Measurements from ENCODE around the gene PLD4. TPM values are rescaled to one million over a fixed set of nuclear protein-coding genes. Genes with fewer than 3 reads are reported as not detected.
A peak's percentile ranks its signal among the peaks of the same experiment; 100 is the strongest.

The PLD4 gene
- total and polyA plus RNA-seq, 9 of the 15 experiments (the other 6 are each of a cell fraction or from before 2014, with no cell fraction given), result 0.18 to 0.24 TPM; not detected in 7

DNA sequence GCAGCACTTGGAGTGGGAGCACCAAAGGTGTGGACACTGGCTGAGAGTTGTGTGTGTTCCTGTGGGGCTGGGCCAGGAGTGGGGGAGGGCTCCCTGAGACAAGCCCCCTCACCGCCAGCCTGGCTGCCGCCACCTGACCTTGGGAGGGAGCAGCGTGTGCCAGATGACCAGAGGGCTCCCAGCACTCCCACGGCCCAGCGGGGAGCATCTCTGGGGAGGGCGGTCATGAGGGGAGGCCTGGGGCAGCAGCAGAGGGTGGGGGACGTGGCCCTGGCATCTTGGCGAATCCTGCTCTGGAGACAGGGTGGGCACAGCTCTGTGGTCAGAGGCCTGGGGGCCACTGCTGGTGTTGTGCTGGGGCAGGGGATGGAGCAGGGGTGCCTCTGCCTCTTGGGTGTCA, 48.9 kb upstream of the PLD4 start (continued):
- TF ChIP-seq, protein P1, sequence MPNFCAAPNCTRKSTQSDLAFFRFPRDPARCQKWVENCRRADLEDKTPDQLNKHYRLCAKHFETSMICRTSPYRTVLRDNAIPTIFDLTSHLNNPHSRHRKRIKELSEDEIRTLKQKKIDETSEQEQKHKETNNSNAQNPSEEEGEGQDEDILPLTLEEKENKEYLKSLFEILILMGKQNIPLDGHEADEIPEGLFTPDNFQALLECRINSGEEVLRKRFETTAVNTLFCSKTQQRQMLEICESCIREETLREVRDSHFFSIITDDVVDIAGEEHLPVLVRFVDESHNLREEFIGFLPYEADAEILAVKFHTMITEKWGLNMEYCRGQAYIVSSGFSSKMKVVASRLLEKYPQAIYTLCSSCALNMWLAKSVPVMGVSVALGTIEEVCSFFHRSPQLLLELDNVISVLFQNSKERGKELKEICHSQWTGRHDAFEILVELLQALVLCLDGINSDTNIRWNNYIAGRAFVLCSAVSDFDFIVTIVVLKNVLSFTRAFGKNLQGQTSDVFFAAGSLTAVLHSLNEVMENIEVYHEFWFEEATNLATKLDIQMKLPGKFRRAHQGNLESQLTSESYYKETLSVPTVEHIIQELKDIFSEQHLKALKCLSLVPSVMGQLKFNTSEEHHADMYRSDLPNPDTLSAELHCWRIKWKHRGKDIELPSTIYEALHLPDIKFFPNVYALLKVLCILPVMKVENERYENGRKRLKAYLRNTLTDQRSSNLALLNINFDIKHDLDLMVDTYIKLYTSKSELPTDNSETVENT (CRISPR knock-in tag; IDR thresholded peaks at IDR 0.05), result no peak
- TF ChIP-seq, protein P2, sequence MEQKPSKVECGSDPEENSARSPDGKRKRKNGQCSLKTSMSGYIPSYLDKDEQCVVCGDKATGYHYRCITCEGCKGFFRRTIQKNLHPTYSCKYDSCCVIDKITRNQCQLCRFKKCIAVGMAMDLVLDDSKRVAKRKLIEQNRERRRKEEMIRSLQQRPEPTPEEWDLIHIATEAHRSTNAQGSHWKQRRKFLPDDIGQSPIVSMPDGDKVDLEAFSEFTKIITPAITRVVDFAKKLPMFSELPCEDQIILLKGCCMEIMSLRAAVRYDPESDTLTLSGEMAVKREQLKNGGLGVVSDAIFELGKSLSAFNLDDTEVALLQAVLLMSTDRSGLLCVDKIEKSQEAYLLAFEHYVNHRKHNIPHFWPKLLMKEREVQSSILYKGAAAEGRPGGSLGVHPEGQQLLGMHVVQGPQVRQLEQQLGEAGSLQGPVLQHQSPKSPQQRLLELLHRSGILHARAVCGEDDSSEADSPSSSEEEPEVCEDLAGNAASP (IDR thresholded peaks at IDR 0.05), result no peak

DNA sequence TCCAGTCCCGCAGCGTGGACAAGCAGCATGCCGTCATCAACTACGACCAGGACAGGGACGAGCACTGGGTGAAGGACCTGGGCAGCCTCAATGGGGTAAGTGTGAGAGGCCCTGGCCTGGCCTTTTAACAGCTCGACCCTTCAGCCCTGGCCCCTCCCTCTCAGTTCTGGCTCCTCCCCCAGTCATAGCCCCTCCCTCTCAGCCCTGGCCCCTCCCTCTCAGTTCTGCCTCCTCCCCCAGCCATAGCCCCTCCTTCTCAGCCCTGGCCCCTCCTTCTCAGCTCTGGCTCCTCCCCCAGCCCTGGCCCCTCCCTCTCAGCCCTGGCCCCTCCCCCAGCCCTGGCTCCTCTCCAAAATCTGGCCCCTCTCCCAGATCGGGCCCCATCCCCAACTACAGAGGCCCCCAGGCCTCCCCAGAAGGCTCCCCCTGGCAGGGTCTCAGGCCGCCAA, 48.4 kb upstream of the PLD4 start:
- peak; percentile 53 to 91 (median 87) for DNase-seq (ENCODE audit: extremely low read depth in 1 of 4, low spot score in 3 of 4)
- H3K4me1 ChIP-seq (replicated peaks in 1 of 2; ENCODE audit: control insufficient read depth in 2 of 2, insufficient read depth in 2 of 2, low read length in 2 of 2), result peaks cover 0 to 59% of the 10 kb centered on the region in 2 experiments; a peak in 3 of 5 replicates
- no TSS peak for BruUV-seq (replicated peaks)
- H2AFZ ChIP-seq (ENCODE audit: low read depth, low read length), result no peak overlapping the region
- in situ Hi-C loops (cut with MboI), result no loop called here
- 20% methylated on average over 1 of the region's 8 CpGs for WGBS (ENCODE audit: insufficient coverage, low coverage, missing lambda C conversion rate)
- H3K4me3 ChIP-seq, result no peak overlapping the region
- no peaks in the 10 kb centered on the region for H3K9me3 ChIP-seq (replicated peaks; ENCODE audit: control insufficient read depth, insufficient read depth, low read depth, low read length)
- ChIA-PET CTCF (ENCODE audit: low intra/inter-chr PET ratio) (no interaction called here), POLR2A (interaction anchor here (0.5 to 0.7 kb wide), 3 partner anchors 85 to 333 kb away, joined by 3 read pairs; no protein-coding TSS in a partner anchor)
- no peak overlapping the region for H3K27ac ChIP-seq (ENCODE audit: extremely low read depth, low read depth, low read length)
- no peaks in the 10 kb centered on the region for H3K9me1 ChIP-seq (ENCODE audit: control insufficient read depth, insufficient read depth, low read length)
- H4K20me1 ChIP-seq (replicated peaks; ENCODE audit: control insufficient read depth, insufficient read depth, low read length), result no peaks in the 10 kb centered on the region
- H3K9ac ChIP-seq (ENCODE audit: insufficient read depth in 1 of 2, low read depth in 2 of 2, low read length in 2 of 2), result peak overlapping the region in 1 of 2 experiments; percentile 71; a peak in 2 of 4 replicates
- ATAC-seq, result peak; percentile 95
- H3K4me2 ChIP-seq (ENCODE audit: insufficient read depth, low read length), result no peak overlapping the region
- peak; percentile 92 for FAIRE-seq
- intact Hi-C loops (cut with micrococcal nuclease), result loop anchor here (10.0 kb wide), 1 partner anchor 111 kb away; no protein-coding TSS in a partner anchor
- H3K36me3 ChIP-seq (ENCODE audit: control insufficient read depth, insufficient read depth, low read length), result peaks cover 5% of the 10 kb centered on the region; the same call in 2 of the 3 replicates
- H3K79me2 ChIP-seq (ENCODE audit: control insufficient read depth, insufficient read depth, low read length), result no peaks in the 10 kb centered on the region; the same call in 2 of the 3 replicates
- TF ChIP-seq NFIC (IDR thresholded peaks at IDR 0.05) (peak; percentile 93), ATF7 (IDR thresholded peaks at IDR 0.05) (no peak), FIP1L1 (IDR thresholded peaks at IDR 0.05; ENCODE audit: low read depth, low read length, poor library complexity, severe bottlenecking) (no peak), ZNF445 (CRISPR knock-in tag; IDR thresholded peaks at IDR 0.05; ENCODE audit: low read depth) (no peak), NUFIP1 (IDR thresholded peaks at IDR 0.05; ENCODE audit: partially characterized antibody) (no peak), CBX5 (IDR thresholded peaks at IDR 0.05; ENCODE audit: borderline replicate concordance, low read depth) (no peak), LEF1 (IDR thresholded peaks at IDR 0.05) (no peak), ZNF253 (CRISPR knock-in tag; conservative IDR thresholded peaks at IDR 0.05) (no peak)
- TF ChIP-seq, protein P3, sequence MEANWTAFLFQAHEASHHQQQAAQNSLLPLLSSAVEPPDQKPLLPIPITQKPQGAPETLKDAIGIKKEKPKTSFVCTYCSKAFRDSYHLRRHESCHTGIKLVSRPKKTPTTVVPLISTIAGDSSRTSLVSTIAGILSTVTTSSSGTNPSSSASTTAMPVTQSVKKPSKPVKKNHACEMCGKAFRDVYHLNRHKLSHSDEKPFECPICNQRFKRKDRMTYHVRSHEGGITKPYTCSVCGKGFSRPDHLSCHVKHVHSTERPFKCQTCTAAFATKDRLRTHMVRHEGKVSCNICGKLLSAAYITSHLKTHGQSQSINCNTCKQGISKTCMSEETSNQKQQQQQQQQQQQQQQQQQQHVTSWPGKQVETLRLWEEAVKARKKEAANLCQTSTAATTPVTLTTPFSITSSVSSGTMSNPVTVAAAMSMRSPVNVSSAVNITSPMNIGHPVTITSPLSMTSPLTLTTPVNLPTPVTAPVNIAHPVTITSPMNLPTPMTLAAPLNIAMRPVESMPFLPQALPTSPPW (CRISPR knock-in tag; IDR thresholded peaks at IDR 0.05), result peak; percentile 68
- H3K27me3 ChIP-seq (ENCODE audit: control insufficient read depth in 2 of 2, insufficient read depth in 2 of 2, low read length in 2 of 2), result no peaks in the 10 kb centered on the region
